SK-N-MC (cell line): Measurements from ENCODE around the gene YWHAE.

Source experiments
- EZH2 ChIP-seq: fragments of 200-600 bp; sonication (generic); IDR thresholded peaks from one replicate; pipeline ENCODE4 v1.6.1; 2017; ENCODE audit warnings: antibody characterized with exemption
- POLR2AphosphoS5 ChIP-seq: IDR thresholded peaks from 2 replicates; pipeline ENCODE4 v1.6.1; 2012; ENCODE audit warnings: mild to moderate bottlenecking, low read depth, low read length, borderline replicate concordance

- TF ChIP-seq POLR2AphosphoS5 (no peak), EZH2 (no peak)
These were observed 78.0 kb downstream of the YWHAE start for GRCh38 chr17:1322014-1322428.
